ENCODE data around the gene CRADD. TPM values are rescaled to one million over a fixed set of nuclear protein-coding genes. Genes with fewer than 3 reads are reported as not detected.
"Not testable (repeated sequence)": the region's sequence is repeated elsewhere in the genome, so short reads cannot be mapped to it uniquely, and the experiment has no call there.

The CRADD gene
- total and polyA plus RNA-seq, 10 of the 15 experiments (the other 5 are each of a cell fraction or from before 2014, with no cell fraction given) = 7.6 to 15.5 (median 11.7) TPM

DNA sequence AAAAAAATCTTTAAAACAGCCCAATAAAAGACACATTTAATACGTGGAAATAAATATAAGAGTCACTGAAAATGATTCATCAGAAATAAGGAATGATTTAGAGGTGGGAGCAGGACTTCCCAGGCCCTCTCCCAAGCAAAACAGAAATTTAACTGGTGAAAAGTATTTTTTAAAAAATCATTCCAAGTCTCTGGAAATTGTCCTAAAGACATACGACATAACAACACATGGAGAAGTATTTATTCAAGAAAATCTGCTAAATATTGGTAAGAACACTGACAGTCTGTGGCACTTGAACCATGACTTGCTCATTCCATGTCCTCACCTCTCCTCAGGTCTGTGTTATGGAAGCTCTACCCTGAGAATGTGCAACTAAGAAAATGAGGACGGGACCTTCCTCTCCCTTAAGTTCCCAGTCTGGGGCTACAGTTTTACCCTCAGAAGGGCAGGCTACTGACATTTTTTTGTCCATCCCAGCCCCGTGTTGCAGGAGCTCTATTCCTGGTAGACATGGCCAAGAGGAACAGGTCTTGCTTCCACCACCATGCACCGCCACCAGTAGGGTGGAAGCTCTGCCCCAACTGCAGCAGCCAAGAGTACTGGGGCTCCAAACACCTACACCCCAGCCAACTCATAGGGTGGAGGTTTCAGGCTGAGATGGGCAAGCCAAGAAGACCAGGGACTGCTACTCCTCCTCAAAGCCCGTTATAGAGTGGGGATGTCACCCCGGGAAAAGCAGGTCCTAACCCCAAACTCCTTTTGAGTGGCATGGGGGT lies 193.0 kb downstream of the CRADD start:
- no peak for FAIRE-seq

DNA sequence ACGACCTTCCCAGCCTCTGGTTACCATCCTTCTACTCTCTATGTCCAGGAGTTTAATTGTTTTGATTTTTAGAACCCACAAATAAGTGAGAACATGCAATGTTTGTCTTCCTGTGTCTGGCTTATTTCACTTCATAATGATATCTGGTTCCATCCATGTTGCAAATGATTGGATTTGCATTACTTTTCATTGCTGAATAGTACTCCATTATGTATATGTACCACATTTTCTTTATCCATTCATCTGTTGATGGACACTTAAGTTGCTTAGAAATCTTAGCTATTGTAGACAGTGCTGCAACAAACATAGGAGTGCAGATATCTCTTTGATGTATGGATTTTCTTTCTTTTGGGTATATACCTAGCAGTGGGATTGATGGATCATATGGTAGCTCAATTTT lies 194.4 kb downstream of the CRADD start:
- H3K27me3 ChIP-seq (replicated peaks in 1 of 2; ENCODE audit: control insufficient read depth in 2 of 2, insufficient read depth in 2 of 2, low read length in 1 of 2); POLR2A ChIA-PET; DNase-seq (ENCODE audit: low read depth, low spot score); H3K4me2 ChIP-seq (ENCODE audit: control insufficient read depth, insufficient read depth); H3K27ac ChIP-seq (ENCODE audit: control insufficient read depth, insufficient read depth); BruUV-seq (replicated peaks); H3K36me3 ChIP-seq (ENCODE audit: control insufficient read depth in 2 of 2, insufficient read depth in 2 of 2, low read length in 1 of 2); H4K20me1 ChIP-seq (ENCODE audit: control insufficient read depth, insufficient read depth); H3K4me3 ChIP-seq; in situ Hi-C loops (cut with MboI); H3K9ac ChIP-seq (ENCODE audit: control insufficient read depth, insufficient read depth, low read length); intact Hi-C loops (cut with micrococcal nuclease; ENCODE audit: unreplicated experiment); H3K4me1 ChIP-seq (ENCODE audit: control insufficient read depth, insufficient read depth, low read length); H3K9me3 ChIP-seq (replicated peaks; ENCODE audit: control insufficient read depth, insufficient read depth, low read length); H3K79me2 ChIP-seq (ENCODE audit: control insufficient read depth, insufficient read depth, low read length); H2AFZ ChIP-seq (ENCODE audit: control insufficient read depth, low read depth, low read length); RAD21 ChIA-PET (ENCODE audit: unreplicated experiment); FAIRE-seq; CTCF ChIA-PET; ATAC-seq; SMC1A ChIA-PET (ENCODE audit: uncharacterized antibody, unreplicated experiment): not testable (repeated sequence)
- WGBS (ENCODE audit: insufficient coverage, insufficient replicate concordance, low lambda C conversion rate, missing lambda C conversion rate) = 5% methylated on average over 1 of the region's 1 CpG

More for the DNA sequence above, 193.0 kb downstream of the CRADD start:
- H3K36me3 ChIP-seq (ENCODE audit: control insufficient read depth in 2 of 2, insufficient read depth in 2 of 2, low read length in 1 of 2) = no peaks in the 10 kb centered on the region
- ChIA-PET RAD21 (ENCODE audit: unreplicated experiment) (no interaction called here), SMC1A (ENCODE audit: uncharacterized antibody, unreplicated experiment) (no interaction called here), CTCF (no interaction called here), POLR2A (no interaction called here)
- WGBS (ENCODE audit: insufficient coverage, insufficient replicate concordance, low lambda C conversion rate, missing lambda C conversion rate) = 36% methylated on average over 7 of the region's 7 CpGs
- no TSS peak for BruUV-seq (replicated peaks)
- H3K9ac ChIP-seq (ENCODE audit: control insufficient read depth, insufficient read depth, low read length) = no peak overlapping the region
- DNase-seq (ENCODE audit: low read depth, low spot score) (no peak), ATAC-seq (no peak)
- no peak overlapping the region for H3K4me3 ChIP-seq
- no peak overlapping the region for H3K4me2 ChIP-seq (ENCODE audit: control insufficient read depth, insufficient read depth)
- H3K4me1 ChIP-seq (ENCODE audit: control insufficient read depth, insufficient read depth, low read length) = no peaks in the 10 kb centered on the region
- peaks cover 6% of the 10 kb centered on the region; the same call in 2 of the 3 replicates for H3K9me3 ChIP-seq (replicated peaks; ENCODE audit: control insufficient read depth, insufficient read depth, low read length)
- in situ Hi-C loops (cut with MboI) = no loop called here
- intact Hi-C loops (cut with micrococcal nuclease; ENCODE audit: unreplicated experiment) = no loop called here
- no peaks in the 10 kb centered on the region for H3K79me2 ChIP-seq (ENCODE audit: control insufficient read depth, insufficient read depth, low read length)
- TF ChIP-seq WRNIP1 (IDR thresholded peaks at IDR 0.05; ENCODE audit: borderline replicate concordance, low read depth, low read length) (no peak), RELA (IDR thresholded peaks at IDR 0.05; ENCODE audit: borderline replicate concordance, partially characterized antibody) (no peak)
- H4K20me1 ChIP-seq (ENCODE audit: control insufficient read depth, insufficient read depth) = no peaks in the 10 kb centered on the region
- H3K27ac ChIP-seq (ENCODE audit: control insufficient read depth, insufficient read depth) = no peak overlapping the region
- H2AFZ ChIP-seq (ENCODE audit: control insufficient read depth, low read depth, low read length) = no peak overlapping the region
- no peaks in the 10 kb centered on the region for H3K27me3 ChIP-seq (replicated peaks in 1 of 2; ENCODE audit: control insufficient read depth in 2 of 2, insufficient read depth in 2 of 2, low read length in 1 of 2)

Data from GM12878 (cell line).